GM12878 (cell line): ENCODE results near the gene RIIAD1. TPM values are rescaled to one million over a fixed set of nuclear protein-coding genes. Genes with fewer than 3 reads are reported as not detected.

Experiments used
- ATAC-seq: fragments of 200-7000 bp; cut with Tn5 transposase; 3 replicates; pipeline ENCODE4 v1.9.1; 2020; ENCODE audit warnings: mild to moderate bottlenecking, moderate library complexity
- BruUV-seq: library from RNA; stranded (reverse); fragments of 400-500 nt; replicated peaks from 2 replicates; lab custom pipeline; 2021; lab: Mats Ljungman, UMichigan
- CTCF ChIA-PET: fragments of 300-600 bp; sonication (Branson Sonifier 250); formaldehyde crosslinking; extraction: SDS; loops from one replicate; lab custom pipeline; 2021; ENCODE audit warnings: inconsistent platforms; lab: Yijun Ruan, JAX
- POLR2A ChIA-PET: fragments of 350-600 bp; formaldehyde crosslinking; extraction: SDS; loops from one replicate; lab custom pipeline; 2021; ENCODE audit warnings: inconsistent platforms; lab: Charles Lee
- RAD21 ChIA-PET: fragments of 300-600 bp; sonication (Branson Sonifier 250); formaldehyde crosslinking; loops from one replicate; lab custom pipeline; 2023; ENCODE audit warnings: antibody characterized with exemption; ENCODE audit not compliant: unreplicated experiment; lab: Charles Lee
- SMC1A ChIA-PET: fragments of 300-600 bp; sonication (Branson Sonifier 250); formaldehyde crosslinking; loops from one replicate; lab custom pipeline; 2023; ENCODE audit not compliant: unreplicated experiment, uncharacterized antibody; lab: Charles Lee
- DNase-seq: peaks from one replicate; pipeline ENCODE4 v3.0.0-alpha.2; 2011; ENCODE audit warnings: low read depth, low spot score
- FAIRE-seq: peaks from 3 replicates; lab custom pipeline; 2011; peaks lifted over from hg19 to GRCh38; lab: Jason Lieb, UNC
- H2AFZ ChIP-seq: 2 replicates; pipeline ENCODE4 v1.6.0; 2011; ENCODE audit warnings: low read depth, low read length, control low read depth; ENCODE audit not compliant: control insufficient read depth
- H3K27ac ChIP-seq: 2 replicates; pipeline ENCODE4 v1.5.1; 2011; ENCODE audit warnings: control low read depth; ENCODE audit not compliant: control insufficient read depth, insufficient read depth
- H3K27me3 ChIP-seq, 2 experiments: replicated peaks in 1 of 2; 2 replicates each; pipeline versions ENCODE4 v1.6.0 to v1.6.1; 2011; ENCODE audit warnings: low read length in 1 of 2; ENCODE audit not compliant: control insufficient read depth in 2 of 2, insufficient read depth in 2 of 2
- H3K36me3 ChIP-seq, 2 experiments: 2 replicates each; pipeline ENCODE4 v1.5.1; 2011; ENCODE audit warnings: low read length in 1 of 2; ENCODE audit not compliant: control insufficient read depth in 2 of 2, insufficient read depth in 2 of 2
- H3K4me1 ChIP-seq: 2 replicates; pipeline ENCODE4 v1.6.1; 2011; ENCODE audit warnings: mild to moderate bottlenecking, low read length, moderate library complexity, mixed read lengths; ENCODE audit not compliant: control insufficient read depth, insufficient read depth
- H3K4me2 ChIP-seq: 2 replicates; pipeline ENCODE4 v1.6.0; 2011; ENCODE audit warnings: control low read depth; ENCODE audit not compliant: control insufficient read depth, insufficient read depth
- H3K4me3 ChIP-seq: fragments of 200-600 bp; sonication (generic); 2 replicates; pipeline ENCODE4 v1.5.1; 2016
- H3K79me2 ChIP-seq: 2 replicates; pipeline ENCODE4 v1.6.0; 2011; ENCODE audit warnings: low read length; ENCODE audit not compliant: control insufficient read depth, insufficient read depth
- H3K9ac ChIP-seq: 2 replicates; pipeline ENCODE4 v1.8.0; 2011; ENCODE audit warnings: low read length, control low read depth, mixed read lengths; ENCODE audit not compliant: control insufficient read depth, insufficient read depth
- H3K9me3 ChIP-seq: replicated peaks from 3 replicates; pipeline ENCODE4 v1.5.1; 2011; ENCODE audit warnings: mild to moderate bottlenecking, low read length; ENCODE audit not compliant: control insufficient read depth, insufficient read depth
- H4K20me1 ChIP-seq: 2 replicates; pipeline ENCODE4 v1.6.0; 2011; ENCODE audit not compliant: control insufficient read depth, insufficient read depth
- ATF7 ChIP-seq: fragments of 450-650 bp; IDR thresholded peaks from 2 replicates; pipeline ENCODE4 v1.6.1; 2016; ENCODE audit warnings: low read depth, mild to moderate bottlenecking
- CHD2 ChIP-seq: IDR thresholded peaks from 2 replicates; pipeline ENCODE4 v1.6.1; 2011; ENCODE audit warnings: low read depth, low read length, improper control_type of control experiment, borderline replicate concordance
- EZH2 ChIP-seq: IDR thresholded peaks from 2 replicates; pipeline ENCODE4 v1.6.1; 2012; ENCODE audit warnings: low read depth, mild to moderate bottlenecking, control low read depth, inconsistent platforms, low read length, borderline replicate concordance; ENCODE audit not compliant: control insufficient read depth
- FOS ChIP-seq: IDR thresholded peaks from 3 replicates; pipeline ENCODE4 v1.6.1; 2011; ENCODE audit warnings: borderline replicate concordance; ENCODE audit not compliant: insufficient read length; ENCODE audit errors: extremely low read depth
- GABPA ChIP-seq: IDR thresholded peaks from 2 replicates; pipeline ENCODE4 v1.6.1; 2014; ENCODE audit warnings: antibody characterized with exemption, low read depth, mild to moderate bottlenecking, inconsistent platforms
- NFYB ChIP-seq: IDR thresholded peaks from 2 replicates; pipeline ENCODE4 v1.6.1; 2011; ENCODE audit warnings: low read depth, mild to moderate bottlenecking, low read length, improper control_type of control experiment, moderate library complexity; ENCODE audit not compliant: insufficient read depth
- SMAD5 ChIP-seq: IDR thresholded peaks from 2 replicates; pipeline ENCODE4 v1.6.1; 2016; ENCODE audit warnings: antibody characterized with exemption, low read depth
- STAT1 ChIP-seq: fragments of 450-650 bp; conservative IDR thresholded peaks from 2 replicates; pipeline ENCODE4 v1.6.1; 2014; ENCODE audit warnings: antibody characterized with exemption, mild to moderate bottlenecking
- STAT3 ChIP-seq: IDR thresholded peaks from 2 replicates; pipeline ENCODE4 v1.6.1; 2011; ENCODE audit warnings: low read depth, low read length, improper control_type of control experiment
- ZNF384 ChIP-seq: IDR thresholded peaks from 2 replicates; pipeline ENCODE4 v1.6.1; 2012; ENCODE audit warnings: low read depth, mild to moderate bottlenecking, low read length, improper control_type of control experiment, borderline replicate concordance
- WGBS: methylation state at CpG from one replicate; pipeline ENCODE4 v1.1.6; 2016; ENCODE audit warnings: low lambda C conversion rate; ENCODE audit not compliant: insufficient replicate concordance, insufficient coverage; ENCODE audit errors: missing lambda C conversion rate; 5-methylcytosine and 5-hydroxymethylcytosine counted together
- in situ Hi-C: fragments of 300-500 bp; cut with MboI; formaldehyde crosslinking; loops from 9 replicates; pipeline ENCODE4 v1.14.3; 2018; ENCODE audit warnings: mixed read lengths
- intact Hi-C: fragments of 100-400 bp; cut with micrococcal nuclease; formaldehyde crosslinking; loops from one replicate; pipeline ENCODE4 v1.14.2; 2022; ENCODE audit not compliant: unreplicated experiment
- polyA plus RNA-seq, 11 experiments: library from polyadenylated mRNA; depleted of rRNA in 4 of 11; unstranded in 6 of 11; stranded (reverse) in 5 of 11; fragments of >200 nt; fragmentation: Nextera tagmentation in 4 of 11; fragmentation: Illumina TruSeq in 1 of 11; extraction: Ambion mirVana in 4 of 11; extraction: Trizol in 1 of 11; gene quantifications; 1 replicate in 1 of 11; 2 replicates in 10 of 11; pipeline versions ENCODE4 v1.2.1 to v1.2.3, GENCODE V29; 2011 to 2016; ENCODE audit warnings: inconsistent platforms in 2 of 11, missing spikeins in 2 of 11, low read depth in 1 of 11
- total RNA-seq, 4 experiments: library from RNA; depleted of rRNA in 3 of 4; stranded (reverse); fragments of >200 nt in 3 of 4; fragmentation: Illumina TruSeq in 1 of 4; extraction: Trizol in 1 of 4; gene quantifications; 2 replicates each; pipeline versions ENCODE4 v1.2.1 to v1.2.3, GENCODE V29; 2013 to 2021
- TF ChIP-seq, protein P1 (sequence below): IDR thresholded peaks from 2 replicates; pipeline ENCODE4 v1.6.1; 2012; ENCODE audit warnings: low read length, inconsistent platforms
- TF ChIP-seq, protein P2 (sequence below): IDR thresholded peaks from 2 replicates; pipeline ENCODE4 v1.6.1; 2012; ENCODE audit warnings: low read depth, low read length, improper control_type of control experiment
- TF ChIP-seq, protein P3 (sequence below): IDR thresholded peaks from 2 replicates; pipeline ENCODE4 v1.6.1; 2011; ENCODE audit warnings: low read depth, mild to moderate bottlenecking, low read length, moderate library complexity, borderline replicate concordance; ENCODE audit errors: extremely low read depth
- TF ChIP-seq, protein P4 (sequence below): fragments of 450-650 bp; IDR thresholded peaks from 2 replicates; pipeline ENCODE4 v1.6.1; 2017; ENCODE audit warnings: mild to moderate bottlenecking, low read depth, inconsistent platforms; ENCODE audit not compliant: poor library complexity, severe bottlenecking
- TF ChIP-seq, protein P5 (sequence below): fragments of 450-650 bp; IDR thresholded peaks from 2 replicates; pipeline ENCODE4 v1.6.1; 2014; ENCODE audit warnings: mild to moderate bottlenecking
- TF ChIP-seq, protein P6 (sequence below): fragments of 150-350 bp; IDR thresholded peaks from 2 replicates; pipeline ENCODE4 v1.6.1; 2014; ENCODE audit warnings: mild to moderate bottlenecking, low read depth, low read length

RIIAD1 gene
- total and polyA plus RNA-seq, 10 of the 15 experiments (the other 5 are each of a cell fraction or from before 2014, with no cell fraction given), result not detected

DNA sequence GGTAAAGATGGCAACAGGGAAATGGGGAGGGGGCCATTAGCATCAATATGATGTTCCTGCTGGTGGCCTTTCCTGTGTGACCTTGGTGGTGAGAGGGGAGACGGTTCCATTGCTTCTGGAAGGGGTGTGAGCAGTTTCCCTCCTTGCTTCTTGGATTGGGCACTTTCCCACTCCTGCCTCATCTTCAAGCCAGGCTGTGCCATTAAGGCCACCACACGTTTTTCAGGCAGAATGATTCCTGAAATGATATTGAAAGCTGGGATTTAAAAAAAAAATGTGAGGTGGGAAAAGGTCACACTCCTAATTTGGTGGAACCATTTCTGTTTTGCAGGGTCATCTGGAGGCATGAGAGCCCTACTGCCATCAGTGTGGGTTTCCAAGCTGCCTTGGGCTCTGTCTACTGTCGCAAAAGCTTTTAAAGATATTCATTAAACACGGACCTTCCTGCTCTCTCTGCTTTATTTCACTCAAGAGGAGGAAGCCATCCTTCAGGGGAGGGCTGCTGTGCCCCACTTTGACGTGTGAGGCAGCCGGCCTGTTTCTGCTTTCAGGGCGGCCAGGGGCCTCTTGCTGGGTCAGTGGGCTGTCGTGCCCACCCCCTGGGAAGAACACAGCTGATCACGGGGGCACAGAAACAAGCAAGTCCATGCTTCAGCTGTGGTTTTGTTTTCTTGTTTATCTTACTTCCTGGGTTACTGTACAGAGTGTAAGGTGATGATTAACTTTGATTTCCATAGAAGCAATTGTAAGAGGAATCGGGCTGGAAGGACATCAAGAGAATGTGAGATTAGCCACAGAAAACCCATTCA, 8.0 kb downstream of the RIIAD1 start:
- WGBS, result 8% methylated on average over 10 of the region's 10 CpGs
- Histone ChIP-seq H3K9me3 (no peaks in the 10 kb centered on the region), H4K20me1 (no peaks in the 10 kb centered on the region), H2AFZ (no peak overlapping the region), H3K79me2 (no peaks in the 10 kb centered on the region), H3K27me3 (no peaks in the 10 kb centered on the region; a peak in 1 of 4 replicates), H3K36me3 (no peaks in the 10 kb centered on the region), H3K4me3 (no peak overlapping the region), H3K27ac (no peak overlapping the region), H3K9ac (no peak overlapping the region), H3K4me2 (no peak overlapping the region), H3K4me1 (no peaks in the 10 kb centered on the region)
- RAD21 ChIA-PET, result no interaction called here
- SMC1A ChIA-PET, result interaction anchor here (1.4 to 2.1 kb wide), 3 partner anchors 13 to 135 kb away, joined by 3 to 7 read pairs (median 7); no protein-coding TSS in a partner anchor
- in situ Hi-C loops, result no loop called here
- FAIRE-seq (no peak), ATAC-seq (no peak), DNase-seq (no peak)
- no TSS peak for BruUV-seq
- POLR2A ChIA-PET, result no interaction called here
- CTCF ChIA-PET, result interaction anchor here (0.9 to 1.9 kb wide), 2 partner anchors 31 to 135 kb away, joined by 3 to 5 read pairs; no protein-coding TSS in a partner anchor
- intact Hi-C loops, result no loop called here
- TF ChIP-seq, protein P1, sequence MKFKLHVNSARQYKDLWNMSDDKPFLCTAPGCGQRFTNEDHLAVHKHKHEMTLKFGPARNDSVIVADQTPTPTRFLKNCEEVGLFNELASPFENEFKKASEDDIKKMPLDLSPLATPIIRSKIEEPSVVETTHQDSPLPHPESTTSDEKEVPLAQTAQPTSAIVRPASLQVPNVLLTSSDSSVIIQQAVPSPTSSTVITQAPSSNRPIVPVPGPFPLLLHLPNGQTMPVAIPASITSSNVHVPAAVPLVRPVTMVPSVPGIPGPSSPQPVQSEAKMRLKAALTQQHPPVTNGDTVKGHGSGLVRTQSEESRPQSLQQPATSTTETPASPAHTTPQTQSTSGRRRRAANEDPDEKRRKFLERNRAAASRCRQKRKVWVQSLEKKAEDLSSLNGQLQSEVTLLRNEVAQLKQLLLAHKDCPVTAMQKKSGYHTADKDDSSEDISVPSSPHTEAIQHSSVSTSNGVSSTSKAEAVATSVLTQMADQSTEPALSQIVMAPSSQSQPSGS, result no peak
- no peak for TF ChIP-seq EZH2
- TF ChIP-seq STAT3, result no peak
- TF ChIP-seq, protein P2, sequence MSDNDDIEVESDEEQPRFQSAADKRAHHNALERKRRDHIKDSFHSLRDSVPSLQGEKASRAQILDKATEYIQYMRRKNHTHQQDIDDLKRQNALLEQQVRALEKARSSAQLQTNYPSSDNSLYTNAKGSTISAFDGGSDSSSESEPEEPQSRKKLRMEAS, result no peak
- TF ChIP-seq, protein P3, sequence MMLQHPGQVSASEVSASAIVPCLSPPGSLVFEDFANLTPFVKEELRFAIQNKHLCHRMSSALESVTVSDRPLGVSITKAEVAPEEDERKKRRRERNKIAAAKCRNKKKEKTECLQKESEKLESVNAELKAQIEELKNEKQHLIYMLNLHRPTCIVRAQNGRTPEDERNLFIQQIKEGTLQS, result no peak
- no peak for TF ChIP-seq STAT1
- no peak for TF ChIP-seq ATF7
- TF ChIP-seq ZNF384, result no peak
- TF ChIP-seq SMAD5, result no peak
- TF ChIP-seq, protein P4, sequence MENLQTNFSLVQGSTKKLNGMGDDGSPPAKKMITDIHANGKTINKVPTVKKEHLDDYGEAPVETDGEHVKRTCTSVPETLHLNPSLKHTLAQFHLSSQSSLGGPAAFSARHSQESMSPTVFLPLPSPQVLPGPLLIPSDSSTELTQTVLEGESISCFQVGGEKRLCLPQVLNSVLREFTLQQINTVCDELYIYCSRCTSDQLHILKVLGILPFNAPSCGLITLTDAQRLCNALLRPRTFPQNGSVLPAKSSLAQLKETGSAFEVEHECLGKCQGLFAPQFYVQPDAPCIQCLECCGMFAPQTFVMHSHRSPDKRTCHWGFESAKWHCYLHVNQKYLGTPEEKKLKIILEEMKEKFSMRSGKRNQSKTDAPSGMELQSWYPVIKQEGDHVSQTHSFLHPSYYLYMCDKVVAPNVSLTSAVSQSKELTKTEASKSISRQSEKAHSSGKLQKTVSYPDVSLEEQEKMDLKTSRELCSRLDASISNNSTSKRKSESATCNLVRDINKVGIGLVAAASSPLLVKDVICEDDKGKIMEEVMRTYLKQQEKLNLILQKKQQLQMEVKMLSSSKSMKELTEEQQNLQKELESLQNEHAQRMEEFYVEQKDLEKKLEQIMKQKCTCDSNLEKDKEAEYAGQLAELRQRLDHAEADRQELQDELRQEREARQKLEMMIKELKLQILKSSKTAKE, result no peak
- TF ChIP-seq, protein P5, sequence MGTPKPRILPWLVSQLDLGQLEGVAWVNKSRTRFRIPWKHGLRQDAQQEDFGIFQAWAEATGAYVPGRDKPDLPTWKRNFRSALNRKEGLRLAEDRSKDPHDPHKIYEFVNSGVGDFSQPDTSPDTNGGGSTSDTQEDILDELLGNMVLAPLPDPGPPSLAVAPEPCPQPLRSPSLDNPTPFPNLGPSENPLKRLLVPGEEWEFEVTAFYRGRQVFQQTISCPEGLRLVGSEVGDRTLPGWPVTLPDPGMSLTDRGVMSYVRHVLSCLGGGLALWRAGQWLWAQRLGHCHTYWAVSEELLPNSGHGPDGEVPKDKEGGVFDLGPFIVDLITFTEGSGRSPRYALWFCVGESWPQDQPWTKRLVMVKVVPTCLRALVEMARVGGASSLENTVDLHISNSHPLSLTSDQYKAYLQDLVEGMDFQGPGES, result no peak
- TF ChIP-seq GABPA, result no peak
- TF ChIP-seq NFYB, result no peak
- no peak for TF ChIP-seq CHD2
- TF ChIP-seq, protein P6, sequence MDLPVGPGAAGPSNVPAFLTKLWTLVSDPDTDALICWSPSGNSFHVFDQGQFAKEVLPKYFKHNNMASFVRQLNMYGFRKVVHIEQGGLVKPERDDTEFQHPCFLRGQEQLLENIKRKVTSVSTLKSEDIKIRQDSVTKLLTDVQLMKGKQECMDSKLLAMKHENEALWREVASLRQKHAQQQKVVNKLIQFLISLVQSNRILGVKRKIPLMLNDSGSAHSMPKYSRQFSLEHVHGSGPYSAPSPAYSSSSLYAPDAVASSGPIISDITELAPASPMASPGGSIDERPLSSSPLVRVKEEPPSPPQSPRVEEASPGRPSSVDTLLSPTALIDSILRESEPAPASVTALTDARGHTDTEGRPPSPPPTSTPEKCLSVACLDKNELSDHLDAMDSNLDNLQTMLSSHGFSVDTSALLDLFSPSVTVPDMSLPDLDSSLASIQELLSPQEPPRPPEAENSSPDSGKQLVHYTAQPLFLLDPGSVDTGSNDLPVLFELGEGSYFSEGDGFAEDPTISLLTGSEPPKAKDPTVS, result no peak
- no peak for TF ChIP-seq FOS
